ENCODE results near the gene TMEM145.
"Not testable (repeated sequence)": the region's sequence is repeated elsewhere in the genome, so short reads cannot be mapped to it uniquely, and the experiment has no call there.

TMEM145 gene

GRCh38 chr19:42313096-42313839 lies at the start of gene TMEM145:
TSS of gene TMEM145 (plus strand) at chr19:42313309. CDS start at chr19:42313377, 68 bp downstream.
- TF ChIP-seq GATA1 (IDR thresholded peaks at IDR 0.05; ENCODE audit: low read depth, low read length) (no peak), POLR2A (IDR thresholded peaks at IDR 0.05; ENCODE audit: low read length) (no peak)
- peak; percentile 51 to 52 for DNase-seq

GRCh38 chr19:42266105-42266504 lies 47.0 kb upstream of the TMEM145 start:
- DNase-seq, result not testable (repeated sequence)

GRCh38 chr19:42266928-42267603 lies 46.0 kb upstream of the TMEM145 start:
- DNase-seq, result not testable (repeated sequence)

GRCh38 chr19:42267644-42268141 lies 45.4 kb upstream of the TMEM145 start:
- DNase-seq, result no peak
- TF ChIP-seq POLR2A (IDR thresholded peaks at IDR 0.05; ENCODE audit: low read length), result no peak
- TF ChIP-seq GATA1 (IDR thresholded peaks at IDR 0.05; ENCODE audit: low read depth, low read length), result no peak

- TF ChIP-seq GATA1 (IDR thresholded peaks at IDR 0.05; ENCODE audit: low read depth, low read length) (no peak), POLR2A (IDR thresholded peaks at IDR 0.05; ENCODE audit: low read length) (peak; percentile 90)
- peak; percentile 100 for DNase-seq
Observed at GRCh38 chr19:42268142-42268703, 44.9 kb upstream of the TMEM145 start.

GRCh38 chr19:42268704-42269477 lies 44.2 kb upstream of the TMEM145 start, which contains the start of gene CIC:
TSS of gene CIC (plus strand) at chr19:42269252. CDS start at chr19:42271784, 2,532 bp downstream.
- TF ChIP-seq GATA1 (IDR thresholded peaks at IDR 0.05; ENCODE audit: low read depth, low read length), result no peak
- no peak for TF ChIP-seq POLR2A (IDR thresholded peaks at IDR 0.05; ENCODE audit: low read length)
- peak; percentile 100 for DNase-seq

- DNase-seq, result peak; percentile 70 to 78
- TF ChIP-seq POLR2A (IDR thresholded peaks at IDR 0.05; ENCODE audit: low read length) (no peak), GATA1 (IDR thresholded peaks at IDR 0.05; ENCODE audit: low read depth, low read length) (no peak)
Observed at GRCh38 chr19:42269478-42270345, 43.4 kb upstream of the TMEM145 start.

- DNase-seq, result peak; percentile 78 to 79
Observed at GRCh38 chr19:42270346-42271044, 42.6 kb upstream of the TMEM145 start.

GRCh38 chr19:42271045-42271419 lies 42.1 kb upstream of the TMEM145 start:
- TF ChIP-seq POLR2A (IDR thresholded peaks at IDR 0.05; ENCODE audit: low read length) (no peak), GATA1 (IDR thresholded peaks at IDR 0.05; ENCODE audit: low read depth, low read length) (no peak)

More at GRCh38 chr19:42270346-42271044, 42.6 kb upstream of the TMEM145 start:
- TF ChIP-seq GATA1 (IDR thresholded peaks at IDR 0.05; ENCODE audit: low read depth, low read length), result no peak
- TF ChIP-seq POLR2A (IDR thresholded peaks at IDR 0.05; ENCODE audit: low read length), result peak; percentile 55

GRCh38 chr19:42271861-42272534 lies 41.1 kb upstream of the TMEM145 start:
- TF ChIP-seq POLR2A (IDR thresholded peaks at IDR 0.05; ENCODE audit: low read length) (no peak), GATA1 (IDR thresholded peaks at IDR 0.05; ENCODE audit: low read depth, low read length) (no peak)
- DNase-seq, result no peak

More at GRCh38 chr19:42271045-42271419, 42.1 kb upstream of the TMEM145 start:
- DNase-seq, result no peak

- no peak for DNase-seq
- TF ChIP-seq GATA1 (IDR thresholded peaks at IDR 0.05; ENCODE audit: low read depth, low read length) (no peak), POLR2A (IDR thresholded peaks at IDR 0.05; ENCODE audit: low read length) (no peak)
Observed at GRCh38 chr19:42272535-42272897, 40.6 kb upstream of the TMEM145 start.

GRCh38 chr19:42272989-42273406 lies 40.1 kb upstream of the TMEM145 start:
- no peak for DNase-seq
- TF ChIP-seq GATA1 (IDR thresholded peaks at IDR 0.05; ENCODE audit: low read depth, low read length), result no peak
- TF ChIP-seq POLR2A (IDR thresholded peaks at IDR 0.05; ENCODE audit: low read length), result no peak

Data from erythroblast (primary cell).